Erythroblast (primary cell): Measurements from ENCODE around the gene SAG.

Source experiments
- GATA1 ChIP-seq: IDR thresholded peaks from 2 replicates; pipeline ENCODE4 v1.6.1; 2011; ENCODE audit warnings: low read depth, mild to moderate bottlenecking, control low read depth, low read length, moderate library complexity
- POLR2A ChIP-seq: IDR thresholded peaks from 2 replicates; pipeline ENCODE4 v1.6.1; 2011; ENCODE audit warnings: mild to moderate bottlenecking, low read length

DNA sequence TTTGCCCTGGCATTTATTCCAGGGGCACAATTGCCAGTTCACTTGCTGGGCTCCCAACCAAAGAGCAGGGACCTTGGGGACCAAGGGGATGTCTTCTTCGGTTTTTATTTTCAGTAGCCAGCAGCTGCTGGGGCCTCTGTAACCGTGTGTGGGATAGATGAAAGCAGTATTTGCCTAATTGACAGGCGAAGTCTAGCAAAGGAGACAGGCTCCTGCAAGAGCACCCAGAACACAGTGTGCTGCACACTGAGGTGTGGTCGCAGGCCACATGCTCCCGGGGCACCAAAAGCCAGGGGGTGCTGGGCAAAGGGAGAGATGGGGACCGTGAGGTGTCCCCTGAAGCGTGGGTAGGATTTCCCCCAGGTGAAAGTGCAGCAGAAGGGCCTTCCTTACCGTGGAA lies 5.3 kb downstream of the SAG start:
- TF ChIP-seq POLR2A (no peak), GATA1 (no peak)
